Measurements from ENCODE around the gene IP6K2. TPM values are rescaled to one million over a fixed set of nuclear protein-coding genes. Genes with fewer than 3 reads are reported as not detected.
"Not testable (repeated sequence)": the region's sequence is repeated elsewhere in the genome, so short reads cannot be mapped to it uniquely, and the experiment has no call there.

The IP6K2 gene
- polyA plus RNA-seq, 6 donors from 2014 or later: 53.6 to 96.9 (median 68.7) TPM

GRCh38 chr3:48739955-48740823 is 23.2 kb upstream of the IP6K2 start:
- Mint-ChIP-seq H3K4me1 (peaks cover 0 to 10% (median 6%) of the 10 kb centered on the region in 3 donors), H3K4me3 (peak overlapping the region in 2 of 8 donors; percentile 57 to 59), H3K27me3 (no peaks in the 10 kb centered on the region), H3K9me3 (no peaks in the 10 kb centered on the region), H3K27ac (peak overlapping the region in 2 of 6 donors; percentile 65 to 69), H3K36me3 (no peaks in the 10 kb centered on the region)
- DNase-seq (peak; percentile 35), ATAC-seq (ENCODE audit: low read depth in 2 of 2) (peak; percentile 86 to 90)

- Mint-ChIP-seq H3K4me3 (no peak overlapping the region), H3K36me3 (no peaks in the 10 kb centered on the region), H3K27me3 (no peaks in the 10 kb centered on the region), H3K27ac (no peak overlapping the region), H3K4me1 (peaks cover 0 to 10% (median 6%) of the 10 kb centered on the region in 3 donors), H3K9me3 (no peaks in the 10 kb centered on the region)
- DNase-seq: no peak
- peak; percentile 56 to 58 for ATAC-seq (ENCODE audit: low read depth in 2 of 2)
Measured at GRCh38 chr3:48739617-48739954, 22.6 kb upstream of the IP6K2 start.

- no peak for ATAC-seq (ENCODE audit: low read depth in 2 of 2)
- H3K36me3 Mint-ChIP-seq: no peaks in the 10 kb centered on the region
- H3K4me3 Mint-ChIP-seq: no peak overlapping the region
- no peak for DNase-seq
- H3K9me3 Mint-ChIP-seq: no peaks in the 10 kb centered on the region
- H3K27me3 Mint-ChIP-seq: no peaks in the 10 kb centered on the region
- no peak overlapping the region for H3K27ac Mint-ChIP-seq
- peaks cover 0 to 10% (median 6%) of the 10 kb centered on the region in 3 donors for H3K4me1 Mint-ChIP-seq
Measured at GRCh38 chr3:48738926-48739616, 22.1 kb upstream of the IP6K2 start.

- H3K9me3 Mint-ChIP-seq: peaks cover 0 to 2% (median 0%) of the 10 kb centered on the region in 7 donors
- H3K27ac Mint-ChIP-seq: peak overlapping the region in 2 of 6 donors; percentile 45 to 86
- H3K4me3 Mint-ChIP-seq: peak overlapping the region in 1 of 8 donors; percentile 37
- H3K36me3 Mint-ChIP-seq: no peaks in the 10 kb centered on the region
- no peak for DNase-seq
- no peaks in the 10 kb centered on the region for H3K27me3 Mint-ChIP-seq
- peaks cover 0 to 10% (median 6%) of the 10 kb centered on the region in 3 donors for H3K4me1 Mint-ChIP-seq
- ATAC-seq (ENCODE audit: low read depth in 2 of 2): no peak
Measured at GRCh38 chr3:48738144-48738536, 21.1 kb upstream of the IP6K2 start.

- not testable (repeated sequence) for H3K36me3 Mint-ChIP-seq
Measured at GRCh38 chr3:48735075-48735767, 18.2 kb upstream of the IP6K2 start.

GRCh38 chr3:48734541-48734940 is 17.5 kb upstream of the IP6K2 start:
- not testable (repeated sequence) for H3K9me3 Mint-ChIP-seq; H3K27me3 Mint-ChIP-seq; DNase-seq; ATAC-seq (ENCODE audit: low read depth in 2 of 2); H3K4me1 Mint-ChIP-seq; H3K27ac Mint-ChIP-seq; H3K36me3 Mint-ChIP-seq; H3K4me3 Mint-ChIP-seq

More at GRCh38 chr3:48735075-48735767, 18.2 kb upstream of the IP6K2 start:
- DNase-seq; H3K9me3 Mint-ChIP-seq; H3K4me1 Mint-ChIP-seq; H3K4me3 Mint-ChIP-seq; ATAC-seq (ENCODE audit: low read depth in 2 of 2); H3K27me3 Mint-ChIP-seq: not testable (repeated sequence)
- H3K27ac Mint-ChIP-seq: peak overlapping the region in 1 of 6 donors; percentile 47

- H3K27me3 Mint-ChIP-seq; H3K4me1 Mint-ChIP-seq; DNase-seq; H3K4me3 Mint-ChIP-seq; H3K9me3 Mint-ChIP-seq; ATAC-seq (ENCODE audit: low read depth in 2 of 2); H3K27ac Mint-ChIP-seq; H3K36me3 Mint-ChIP-seq: not testable (repeated sequence)
Measured at GRCh38 chr3:48733752-48734518, 16.9 kb upstream of the IP6K2 start.

GRCh38 chr3:48727511-48727910 is 10.5 kb upstream of the IP6K2 start:
- ATAC-seq (ENCODE audit: low read depth in 2 of 2): no peak

GRCh38 chr3:48725185-48725855 is 8.3 kb upstream of the IP6K2 start:
- ATAC-seq (ENCODE audit: low read depth in 2 of 2); H3K9me3 Mint-ChIP-seq; H3K36me3 Mint-ChIP-seq; H3K4me1 Mint-ChIP-seq; H3K27ac Mint-ChIP-seq; H3K4me3 Mint-ChIP-seq; DNase-seq: not testable (repeated sequence)
- H3K27me3 Mint-ChIP-seq: peaks cover 0 to 14% (median 5%) of the 10 kb centered on the region in 3 donors

More at GRCh38 chr3:48727511-48727910, 10.5 kb upstream of the IP6K2 start:
- no peak for DNase-seq
- H3K4me3 Mint-ChIP-seq: no peak overlapping the region
- no peak overlapping the region for H3K27ac Mint-ChIP-seq
- H3K4me1 Mint-ChIP-seq: no peaks in the 10 kb centered on the region
- no peaks in the 10 kb centered on the region for H3K36me3 Mint-ChIP-seq
- H3K27me3 Mint-ChIP-seq: peaks cover 0 to 6% (median 5%) of the 10 kb centered on the region in 3 donors
- H3K9me3 Mint-ChIP-seq: peaks cover 0 to 4% (median 0%) of the 10 kb centered on the region in 7 donors

- Mint-ChIP-seq H3K27me3 (peaks cover 5 to 24% (median 9%) of the 10 kb centered on the region in 3 donors), H3K36me3 (no peaks in the 10 kb centered on the region), H3K4me3 (no peak overlapping the region), H3K27ac (no peak overlapping the region), H3K4me1 (no peaks in the 10 kb centered on the region), H3K9me3 (peaks cover 0 to 4% (median 0%) of the 10 kb centered on the region in 7 donors)
- no peak for DNase-seq
- no peak for ATAC-seq (ENCODE audit: low read depth in 2 of 2)
Measured at GRCh38 chr3:48723725-48724124, 6.7 kb upstream of the IP6K2 start.

GRCh38 chr3:48723293-48723692 is 6.3 kb upstream of the IP6K2 start:
- not testable (repeated sequence) for DNase-seq; H3K4me3 Mint-ChIP-seq; H3K36me3 Mint-ChIP-seq; ATAC-seq (ENCODE audit: low read depth in 2 of 2); H3K4me1 Mint-ChIP-seq; H3K27ac Mint-ChIP-seq; H3K9me3 Mint-ChIP-seq
- H3K27me3 Mint-ChIP-seq: peaks cover 5 to 24% (median 9%) of the 10 kb centered on the region in 3 donors

- no peaks in the 10 kb centered on the region for H3K36me3 Mint-ChIP-seq
- H3K9me3 Mint-ChIP-seq: no peaks in the 10 kb centered on the region
- peak overlapping the region; percentile 96 to 99 (median 98) for H3K27ac Mint-ChIP-seq
- peak; percentile 12 to 16 for ATAC-seq (ENCODE audit: low read depth in 2 of 2)
- peak overlapping the region; percentile 94 to 99 (median 98) for H3K4me3 Mint-ChIP-seq
- DNase-seq: peak; percentile 18
- peaks cover 27 to 41% (median 39%) of the 10 kb centered on the region in 3 donors for H3K4me1 Mint-ChIP-seq
- peaks cover 0 to 17% (median 9%) of the 10 kb centered on the region in 3 donors for H3K27me3 Mint-ChIP-seq
Measured at GRCh38 chr3:48716508-48716981, 476 bp downstream of the IP6K2 start.

Data from naive B cell (primary cell).